HG03575 (cell line): Measurements from ENCODE around the gene METTL17.
"Not testable (repeated sequence)": the region's sequence is repeated elsewhere in the genome, so short reads cannot be mapped to it uniquely, and the experiment has no call there.

Experiments used
- ATAC-seq: cut with Tn5 transposase; IDR thresholded peaks from one replicate; pipeline ENCODE4 v1.9.1; 2021; ENCODE audit not compliant: unreplicated experiment, insufficient number of reproducible peaks, low FRiP score; ENCODE audit errors: extremely low read depth

METTL17 gene, protein sequence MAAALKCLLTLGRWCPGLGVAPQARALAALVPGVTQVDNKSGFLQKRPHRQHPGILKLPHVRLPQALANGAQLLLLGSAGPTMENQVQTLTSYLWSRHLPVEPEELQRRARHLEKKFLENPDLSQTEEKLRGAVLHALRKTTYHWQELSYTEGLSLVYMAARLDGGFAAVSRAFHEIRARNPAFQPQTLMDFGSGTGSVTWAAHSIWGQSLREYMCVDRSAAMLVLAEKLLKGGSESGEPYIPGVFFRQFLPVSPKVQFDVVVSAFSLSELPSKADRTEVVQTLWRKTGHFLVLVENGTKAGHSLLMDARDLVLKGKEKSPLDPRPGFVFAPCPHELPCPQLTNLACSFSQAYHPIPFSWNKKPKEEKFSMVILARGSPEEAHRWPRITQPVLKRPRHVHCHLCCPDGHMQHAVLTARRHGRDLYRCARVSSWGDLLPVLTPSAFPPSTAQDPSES

DNA sequence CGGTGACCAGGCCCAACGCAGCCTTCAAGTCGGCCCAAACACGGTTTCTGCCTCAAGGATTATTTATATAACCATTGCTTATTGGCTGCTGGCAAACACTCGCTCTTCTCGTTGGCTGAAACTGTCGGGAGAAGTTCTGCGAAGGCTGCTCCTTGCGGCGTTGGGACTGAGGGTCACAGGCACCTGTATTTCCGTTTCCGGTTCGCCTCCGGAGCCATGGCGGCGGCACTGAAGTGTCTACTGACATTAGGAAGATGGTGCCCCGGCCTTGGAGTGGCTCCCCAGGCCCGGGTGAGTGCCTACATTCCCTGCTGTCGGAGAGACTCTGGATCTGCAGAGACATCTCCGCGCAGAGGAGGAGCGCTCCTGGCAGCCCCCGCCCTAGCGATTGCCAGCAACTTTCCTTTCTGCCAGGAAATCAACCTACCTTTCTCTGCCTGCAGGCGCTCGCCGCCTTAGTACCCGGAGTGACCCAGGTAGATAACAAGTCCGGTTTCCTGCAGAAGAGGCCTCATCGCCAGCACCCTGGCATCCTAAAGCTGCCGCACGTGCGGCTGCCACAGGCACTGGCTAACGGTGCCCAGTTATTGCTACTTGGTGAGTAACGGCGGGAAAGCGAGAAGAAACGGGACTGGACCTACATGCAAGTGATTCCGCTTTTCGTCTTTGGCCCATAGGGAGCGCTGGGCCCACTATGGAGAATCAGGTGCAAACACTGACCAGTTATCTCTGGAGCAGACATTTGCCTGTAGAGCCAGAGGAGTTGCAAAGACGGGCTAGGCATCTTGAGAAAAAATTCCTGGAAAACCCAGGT is at the start of gene METTL17:
Gene METTL17, plus strand, starts transcription at position 194 of the 814 bp plus-strand sequence. Its CDS starts 23 bp downstream, at position 217.
- ATAC-seq: peak; percentile 82

GRCh38 chr14:20945146-20945545 is 44.6 kb upstream of the METTL17 start:
- not testable (repeated sequence) for ATAC-seq

DNA sequence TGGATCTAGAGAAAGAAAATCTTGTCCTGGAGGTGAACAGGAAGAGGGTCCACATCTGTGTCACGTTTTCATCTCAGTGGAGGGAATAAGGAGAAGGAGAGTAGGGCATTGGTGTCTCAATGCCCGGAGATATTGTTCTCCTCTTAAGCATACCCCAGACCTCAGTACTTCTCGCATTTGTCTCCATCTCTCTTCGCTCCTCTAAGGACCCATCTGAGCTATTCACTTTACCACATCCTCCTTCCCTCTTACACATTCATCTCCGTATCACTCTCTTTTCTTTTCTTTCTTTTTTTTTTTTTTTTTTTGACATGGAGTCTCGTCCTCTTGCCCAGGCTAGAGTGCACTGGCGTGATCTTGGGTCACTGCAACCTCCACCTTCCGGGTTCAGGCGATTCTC is 43.1 kb upstream of the METTL17 start:
- ATAC-seq: not testable (repeated sequence)

DNA sequence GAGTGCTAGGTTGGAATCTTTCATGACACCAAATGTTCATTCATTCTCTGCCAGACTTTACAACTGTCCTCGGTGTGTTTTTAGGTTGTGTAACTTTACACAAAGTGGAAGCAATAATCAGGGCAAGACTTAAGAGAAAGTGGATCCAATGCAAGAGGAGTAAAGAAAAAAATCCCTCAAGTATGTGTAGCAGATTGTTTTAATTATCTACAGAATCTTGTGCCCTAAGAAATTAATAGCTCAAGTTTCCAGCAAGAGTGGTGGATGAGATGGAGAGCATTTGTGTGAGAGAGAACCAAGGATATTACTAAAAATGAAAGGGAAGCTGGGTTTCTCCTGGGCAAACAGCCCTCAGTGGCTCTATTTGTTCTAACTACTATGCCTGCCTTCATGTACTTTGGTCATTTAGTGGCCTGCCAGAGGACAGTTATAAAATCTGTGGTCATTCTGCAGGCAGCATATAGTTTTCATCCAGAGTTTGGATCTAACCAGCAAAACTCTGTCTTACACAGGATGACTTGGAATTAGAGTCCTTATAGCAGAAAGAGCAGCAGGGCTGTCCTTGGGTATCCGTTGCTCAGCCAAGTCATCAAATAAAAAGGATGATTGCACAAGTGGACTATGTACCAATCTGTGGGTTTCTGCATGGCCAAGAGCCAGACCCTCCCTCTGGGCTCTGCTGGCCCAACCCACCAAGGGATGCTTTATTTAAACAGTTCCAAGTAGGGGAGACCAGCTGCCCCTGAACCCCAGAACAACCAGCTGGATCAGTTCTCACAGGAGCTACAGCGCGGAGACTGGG is 34.8 kb upstream of the METTL17 start, which contains the start of gene RNASE2:
Gene RNASE2, plus strand, starts transcription at position 752 of the 802 bp plus-strand sequence. CDS start 285 bp downstream, outside the sequence.
- not testable (repeated sequence) for ATAC-seq

DNA sequence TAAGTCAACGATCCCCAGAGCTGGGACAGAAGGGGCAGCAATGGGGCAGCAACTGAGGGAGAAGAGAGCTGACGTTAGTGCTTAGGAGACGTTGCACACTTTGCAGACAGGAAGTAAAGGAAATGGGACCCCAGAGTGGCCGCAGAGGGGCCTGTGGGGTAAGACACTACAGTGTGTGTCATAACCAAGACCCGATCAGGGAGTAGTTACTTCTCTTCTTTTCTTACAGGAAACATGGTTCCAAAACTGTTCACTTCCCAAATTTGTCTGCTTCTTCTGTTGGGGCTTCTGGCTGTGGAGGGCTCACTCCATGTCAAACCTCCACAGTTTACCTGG is 34.3 kb upstream of the METTL17 start:
- ATAC-seq: not testable (repeated sequence)

DNA sequence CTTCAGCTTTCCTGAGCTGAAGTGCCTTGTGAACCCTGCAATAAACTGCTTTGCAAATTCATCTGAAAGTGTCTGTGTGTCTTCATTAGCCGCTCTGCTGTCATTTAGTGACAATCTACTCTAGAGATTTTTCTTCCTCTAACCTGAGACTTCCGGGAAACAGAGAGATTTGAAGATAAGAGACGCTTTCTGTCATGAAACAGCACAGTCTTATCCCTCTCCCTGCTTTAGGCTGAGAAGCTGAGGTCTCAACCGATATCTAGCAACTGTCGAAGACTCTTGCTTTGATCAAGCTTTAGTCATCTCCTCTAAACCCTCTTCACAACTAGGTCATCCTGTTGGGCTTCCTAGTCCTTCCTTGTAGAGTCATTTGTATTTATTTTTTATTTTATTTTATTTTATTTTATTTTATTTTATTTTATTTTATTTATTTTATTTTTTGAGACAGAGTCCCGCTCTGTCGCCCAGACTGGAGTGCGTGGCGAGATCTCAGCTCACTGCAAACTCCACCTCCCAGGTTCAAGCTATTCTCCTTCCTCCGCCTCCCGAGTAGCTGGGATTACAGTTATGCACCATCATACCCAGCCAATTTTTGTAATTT is 33.3 kb upstream of the METTL17 start:
- ATAC-seq: no peak

DNA sequence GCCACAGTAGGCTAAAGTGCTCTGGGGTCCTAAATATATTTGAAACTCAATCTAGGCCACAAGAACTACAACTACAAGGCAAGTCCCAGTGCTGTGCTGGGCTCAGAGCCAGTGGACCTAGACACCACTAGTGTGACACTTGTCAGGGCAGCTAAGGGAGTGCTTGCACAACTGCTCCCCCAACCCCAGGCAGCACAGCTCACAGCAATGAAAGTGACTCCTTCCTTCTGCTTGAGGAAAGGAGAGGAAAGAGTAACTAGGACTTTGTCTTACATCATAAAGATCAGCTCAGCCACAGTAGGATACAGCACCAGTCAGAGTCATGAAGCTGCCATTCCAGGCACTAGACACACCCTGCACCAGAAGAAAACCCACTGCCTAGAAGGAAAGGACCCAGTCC is 30.8 kb upstream of the METTL17 start:
- ATAC-seq: not testable (repeated sequence)

DNA sequence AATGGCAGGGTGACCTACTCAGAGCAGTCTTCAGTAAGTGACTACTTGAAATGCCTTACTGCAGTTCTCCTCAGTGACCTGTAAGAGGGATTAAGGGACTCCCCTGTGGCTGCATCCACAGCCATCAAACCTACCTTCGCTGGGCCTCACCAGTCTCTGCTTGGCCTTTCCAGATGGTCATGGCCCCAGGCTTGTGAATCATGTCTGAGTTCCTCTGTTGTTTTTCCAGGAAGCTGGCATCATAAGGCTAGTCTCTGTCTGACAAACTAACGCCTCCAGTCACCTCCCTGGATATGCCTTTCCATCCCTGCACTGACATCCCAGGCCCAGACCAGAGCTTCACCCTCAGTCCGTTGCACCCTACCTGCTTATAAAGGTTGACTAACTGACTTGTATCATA is 20.4 kb upstream of the METTL17 start:
- ATAC-seq: no peak

- ATAC-seq: no peak
These were observed 19.2 kb upstream of the METTL17 start for GRCh38 chr14:20970647-20970982.

DNA sequence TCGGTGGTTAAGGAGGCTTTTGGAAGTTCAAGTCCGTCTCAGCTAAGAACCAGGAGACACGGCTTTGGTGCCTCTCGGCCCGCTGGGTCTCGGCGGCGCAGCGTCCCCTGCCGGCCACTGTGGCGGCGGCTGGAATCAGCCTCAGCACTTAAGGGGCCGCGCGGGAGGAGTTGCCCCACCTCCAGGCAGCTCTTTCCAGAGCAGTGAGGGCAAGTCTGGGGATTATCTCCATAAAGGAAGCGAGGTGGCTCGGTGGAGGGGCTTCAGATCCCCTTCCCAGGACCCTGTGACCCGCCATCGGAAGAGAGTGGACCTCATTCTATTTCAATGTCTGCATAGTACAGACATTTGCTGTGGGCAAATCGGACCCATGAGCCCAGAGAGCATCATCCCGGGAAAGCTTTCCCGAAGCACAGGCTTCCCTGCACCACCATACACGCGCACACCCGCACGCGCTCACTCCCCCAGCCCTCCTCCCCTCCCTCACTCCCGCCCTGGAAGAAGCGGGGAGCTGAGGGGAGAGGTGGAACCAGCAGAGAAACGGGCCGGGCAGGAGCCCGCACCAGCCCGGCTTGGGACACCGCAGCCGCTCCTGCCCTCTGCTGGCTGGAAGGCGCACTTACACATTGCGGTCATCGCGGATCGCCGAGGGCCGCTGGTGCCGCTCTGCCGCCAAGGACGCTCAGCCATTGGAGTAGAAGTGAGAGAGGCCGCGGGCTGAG is 18.6 kb upstream of the METTL17 start:
- peak; percentile 59 for ATAC-seq

DNA sequence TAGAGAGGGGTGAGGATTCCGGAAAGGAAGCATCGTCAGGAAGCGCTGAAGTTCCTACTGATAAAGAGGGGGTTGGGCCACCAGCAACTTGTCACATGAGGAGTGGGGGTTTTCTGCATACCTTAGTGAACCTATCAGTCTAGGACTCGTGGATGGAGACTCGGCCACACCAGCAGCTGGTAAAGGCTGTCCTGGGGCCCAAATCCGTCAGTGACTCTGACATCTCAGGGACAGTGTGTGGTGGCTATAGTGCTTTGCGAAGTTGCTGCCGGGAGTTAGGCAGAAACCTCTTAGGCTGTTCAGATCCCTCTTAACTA is 18.1 kb upstream of the METTL17 start:
- ATAC-seq: peak; percentile 19

- ATAC-seq: no peak
These were observed 16.3 kb upstream of the METTL17 start for GRCh38 chr14:20973501-20973900.

GRCh38 chr14:20976291-20976690 is 13.5 kb upstream of the METTL17 start:
- no peak for ATAC-seq

DNA sequence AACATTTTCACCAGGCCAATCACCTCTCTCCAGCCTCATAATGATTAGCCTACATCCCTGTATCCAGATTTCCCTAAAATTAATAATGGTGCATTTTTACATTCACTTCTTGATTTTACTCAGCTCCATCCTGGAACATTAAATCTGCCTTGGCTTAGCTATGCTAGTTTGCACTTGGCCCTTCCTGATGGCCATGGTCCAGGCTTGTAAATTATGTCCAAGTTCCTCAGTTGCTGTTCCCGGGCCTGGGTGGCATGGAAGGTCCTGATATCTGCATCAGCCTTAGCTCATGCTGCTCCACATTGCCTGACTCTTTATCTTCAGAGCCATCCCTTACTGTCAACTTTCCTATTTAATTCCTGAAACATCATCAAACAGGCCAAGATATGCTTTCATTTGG is 11.1 kb upstream of the METTL17 start:
- ATAC-seq: no peak

- no peak for ATAC-seq
These were observed 8.9 kb upstream of the METTL17 start for GRCh38 chr14:20980906-20981305.

DNA sequence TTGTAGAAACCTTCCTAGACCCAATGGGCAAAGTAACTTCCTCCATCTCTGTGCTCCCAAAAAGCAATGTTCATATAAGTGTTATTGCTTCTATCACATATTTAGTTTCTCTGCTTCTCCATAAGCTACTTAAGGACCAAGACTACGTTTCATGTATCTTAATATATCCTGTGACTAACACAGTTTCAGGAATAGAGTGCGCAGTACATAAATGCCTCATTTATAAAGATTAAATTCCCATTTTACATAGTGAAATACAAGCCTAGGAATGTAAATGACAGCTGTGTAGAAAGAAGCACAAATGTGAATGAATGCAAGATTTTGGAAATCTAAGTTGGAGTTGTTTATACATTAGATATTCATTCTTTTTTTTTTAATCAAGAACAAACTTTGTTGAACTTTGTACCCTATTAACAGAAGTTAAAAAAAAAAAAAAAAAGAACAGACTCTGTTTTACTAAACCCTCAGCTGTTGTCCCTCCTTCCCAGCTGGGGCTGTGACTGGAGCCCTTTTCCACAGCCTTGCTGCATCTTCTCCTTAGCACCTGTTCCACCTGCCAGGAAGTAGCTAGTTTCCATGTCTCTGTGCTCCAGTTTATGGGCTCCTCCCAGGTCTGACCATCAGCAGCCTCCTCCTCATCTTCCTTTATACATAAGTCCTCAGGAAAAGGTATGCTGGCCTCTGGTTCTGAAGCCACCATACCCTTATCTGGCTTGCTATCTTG is 7.0 kb upstream of the METTL17 start:
- ATAC-seq: no peak

- ATAC-seq: not testable (repeated sequence)
These were observed 4.1 kb upstream of the METTL17 start for GRCh38 chr14:20985650-20986049.

DNA sequence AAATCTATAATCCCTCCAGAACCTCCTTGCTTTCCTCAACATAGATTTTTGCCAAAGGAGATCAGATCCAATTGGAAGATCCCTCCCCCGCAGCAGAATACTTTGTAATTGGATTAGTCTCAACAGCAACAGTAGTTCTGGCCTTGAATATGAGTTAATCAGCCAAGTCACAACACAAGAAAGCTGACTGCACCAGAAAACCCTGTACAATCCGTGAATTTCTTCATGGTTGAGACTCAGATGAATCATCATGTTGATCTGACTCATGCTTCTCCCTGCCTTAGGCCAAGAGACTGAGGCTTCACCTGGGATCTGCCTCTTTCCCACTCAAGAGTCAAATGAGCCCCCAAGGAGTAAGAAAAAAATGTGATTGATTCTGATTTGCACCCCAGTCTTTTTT is 3.0 kb upstream of the METTL17 start:
- no peak for ATAC-seq
